ENCODE measurements around the gene ZNF814. TPM values are rescaled to one million over a fixed set of nuclear protein-coding genes. Genes with fewer than 3 reads are reported as not detected.
"Not testable (repeated sequence)": the region's sequence is repeated elsewhere in the genome, so short reads cannot be mapped to it uniquely, and the experiment has no call there.

ZNF814 gene
- total and polyA plus RNA-seq, 8 donors = 3.7 to 10.8 (median 6.6) TPM

DNA sequence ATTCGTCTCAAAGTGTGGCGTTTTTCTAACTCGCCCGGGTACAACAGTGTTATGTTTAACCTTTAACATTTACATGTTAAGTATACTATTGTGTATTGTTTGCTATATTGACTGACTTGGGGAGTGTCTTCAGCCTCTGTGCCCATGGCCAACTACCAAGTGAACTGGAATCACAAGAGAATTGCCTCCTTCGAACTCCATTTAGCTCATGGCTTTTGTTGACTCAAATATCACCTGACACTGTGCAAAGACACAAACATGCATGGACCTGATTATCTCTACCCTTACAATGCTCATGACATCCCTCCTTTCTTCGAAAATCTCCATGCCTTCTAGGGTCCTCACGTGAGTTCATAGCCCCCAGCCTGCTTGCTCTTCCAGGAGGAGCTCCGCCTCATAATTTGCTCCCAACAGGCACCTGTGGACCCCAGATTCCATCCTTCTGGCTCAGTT is 704 bp downstream of the ZNF814 start:
- FAIRE-seq = no peak
- intact Hi-C loops (cut with DNase I) = no loop called here
- H3K9me3 ChIP-seq = no peaks in the 10 kb centered on the region
- peak overlapping the region; percentile 29 to 45 (median 34) for H3K4me3 ChIP-seq
- peak overlapping the region in 2 of 4 donors; percentile 7 to 32 for H3K27ac ChIP-seq
- no peaks in the 10 kb centered on the region for H3K27me3 ChIP-seq
- no peak for DNase-seq
- TF ChIP-seq, protein P1, sequence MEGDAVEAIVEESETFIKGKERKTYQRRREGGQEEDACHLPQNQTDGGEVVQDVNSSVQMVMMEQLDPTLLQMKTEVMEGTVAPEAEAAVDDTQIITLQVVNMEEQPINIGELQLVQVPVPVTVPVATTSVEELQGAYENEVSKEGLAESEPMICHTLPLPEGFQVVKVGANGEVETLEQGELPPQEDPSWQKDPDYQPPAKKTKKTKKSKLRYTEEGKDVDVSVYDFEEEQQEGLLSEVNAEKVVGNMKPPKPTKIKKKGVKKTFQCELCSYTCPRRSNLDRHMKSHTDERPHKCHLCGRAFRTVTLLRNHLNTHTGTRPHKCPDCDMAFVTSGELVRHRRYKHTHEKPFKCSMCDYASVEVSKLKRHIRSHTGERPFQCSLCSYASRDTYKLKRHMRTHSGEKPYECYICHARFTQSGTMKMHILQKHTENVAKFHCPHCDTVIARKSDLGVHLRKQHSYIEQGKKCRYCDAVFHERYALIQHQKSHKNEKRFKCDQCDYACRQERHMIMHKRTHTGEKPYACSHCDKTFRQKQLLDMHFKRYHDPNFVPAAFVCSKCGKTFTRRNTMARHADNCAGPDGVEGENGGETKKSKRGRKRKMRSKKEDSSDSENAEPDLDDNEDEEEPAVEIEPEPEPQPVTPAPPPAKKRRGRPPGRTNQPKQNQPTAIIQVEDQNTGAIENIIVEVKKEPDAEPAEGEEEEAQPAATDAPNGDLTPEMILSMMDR (IDR thresholded peaks at IDR 0.05) = no peak
- H3K36me3 ChIP-seq = no peaks in the 10 kb centered on the region
- ATAC-seq = peak in 2 of 4 donors; percentile 16
- no peaks in the 10 kb centered on the region for H3K4me1 ChIP-seq
- WGBS, 2 donors = 11 to 14% methylated on average over 8 of the region's 8 CpGs

DNA sequence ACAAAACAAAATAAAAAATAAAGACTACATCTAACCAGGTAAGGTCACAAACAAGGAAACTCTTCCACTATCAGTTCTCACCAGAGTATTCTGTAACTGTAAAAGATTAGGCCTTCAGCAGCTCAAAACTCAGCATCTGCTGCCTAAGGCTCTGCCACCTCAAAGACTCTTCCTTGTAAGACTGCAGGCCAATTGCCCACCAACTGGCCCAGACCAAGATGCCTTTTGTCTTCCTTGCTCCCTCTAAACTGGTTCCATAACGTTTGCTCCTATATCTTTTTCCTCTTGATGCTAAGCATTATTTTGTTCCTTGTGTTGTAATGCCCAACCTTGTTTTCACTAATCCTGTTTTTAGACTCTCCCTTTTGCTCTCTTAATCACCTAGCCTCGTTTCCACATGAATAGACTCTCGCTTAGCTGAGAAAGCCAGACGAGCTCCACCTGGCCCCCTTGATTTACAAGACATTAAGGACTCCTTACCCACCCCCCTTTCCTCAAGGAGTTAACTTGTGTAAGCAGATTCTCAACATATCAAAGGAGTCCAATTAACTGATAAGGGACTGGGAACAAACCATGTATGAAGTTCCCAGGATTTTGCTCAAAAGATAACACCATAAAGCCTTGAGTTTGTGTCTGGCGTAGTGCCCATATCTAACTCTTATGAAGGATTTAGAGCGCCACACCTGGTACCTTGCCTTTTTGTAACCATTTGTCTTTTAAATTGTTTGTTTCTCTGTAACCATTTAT is 1.5 kb downstream of the ZNF814 start:
- no peaks in the 10 kb centered on the region for H3K4me1 ChIP-seq
- intact Hi-C loops (cut with DNase I) = no loop called here
- H3K36me3 ChIP-seq = no peaks in the 10 kb centered on the region
- 23 to 29% methylated on average over 6 of the region's 6 CpGs for WGBS, 2 donors
- no peak for DNase-seq
- TF ChIP-seq, protein P1 (IDR thresholded peaks at IDR 0.05) = no peak
- no peak for ATAC-seq
- no peaks in the 10 kb centered on the region for H3K9me3 ChIP-seq
- H3K4me3 ChIP-seq = peak overlapping the region in 2 of 4 donors; percentile 37 to 45
- no peaks in the 10 kb centered on the region for H3K27me3 ChIP-seq
- no peak overlapping the region for H3K27ac ChIP-seq
- no peak for FAIRE-seq

DNA sequence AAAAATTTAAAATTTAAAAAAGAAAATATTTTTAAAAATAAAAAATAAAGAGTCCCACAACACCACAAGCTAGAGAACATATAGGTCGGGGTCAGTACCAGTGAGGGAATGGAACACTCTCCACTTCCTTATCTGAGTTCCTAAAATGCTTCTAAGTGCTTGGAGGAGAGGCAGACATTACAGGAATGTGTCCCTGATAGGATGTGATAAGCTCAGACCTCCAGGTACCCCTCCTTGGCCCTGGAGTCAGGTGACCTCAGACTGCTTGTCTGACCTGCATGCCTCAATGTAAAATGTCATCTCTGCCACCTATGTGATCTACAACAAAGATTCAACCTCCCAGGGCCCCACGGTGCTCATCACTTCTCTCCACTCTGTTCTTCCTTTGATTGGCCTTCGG is 2.8 kb downstream of the ZNF814 start:
- TF ChIP-seq, protein P1 (IDR thresholded peaks at IDR 0.05) = no peak
- ATAC-seq = no peak
- no peak for FAIRE-seq
- intact Hi-C loops (cut with DNase I) = no loop called here
- H3K9me3 ChIP-seq = no peaks in the 10 kb centered on the region
- H3K36me3 ChIP-seq = no peaks in the 10 kb centered on the region
- no peak overlapping the region for H3K4me3 ChIP-seq
- WGBS, 2 donors = 77 to 81% methylated on average over 3 of the region's 3 CpGs
- no peak overlapping the region for H3K27ac ChIP-seq
- no peak for DNase-seq
- H3K4me1 ChIP-seq = no peaks in the 10 kb centered on the region
- H3K27me3 ChIP-seq = no peaks in the 10 kb centered on the region

DNA sequence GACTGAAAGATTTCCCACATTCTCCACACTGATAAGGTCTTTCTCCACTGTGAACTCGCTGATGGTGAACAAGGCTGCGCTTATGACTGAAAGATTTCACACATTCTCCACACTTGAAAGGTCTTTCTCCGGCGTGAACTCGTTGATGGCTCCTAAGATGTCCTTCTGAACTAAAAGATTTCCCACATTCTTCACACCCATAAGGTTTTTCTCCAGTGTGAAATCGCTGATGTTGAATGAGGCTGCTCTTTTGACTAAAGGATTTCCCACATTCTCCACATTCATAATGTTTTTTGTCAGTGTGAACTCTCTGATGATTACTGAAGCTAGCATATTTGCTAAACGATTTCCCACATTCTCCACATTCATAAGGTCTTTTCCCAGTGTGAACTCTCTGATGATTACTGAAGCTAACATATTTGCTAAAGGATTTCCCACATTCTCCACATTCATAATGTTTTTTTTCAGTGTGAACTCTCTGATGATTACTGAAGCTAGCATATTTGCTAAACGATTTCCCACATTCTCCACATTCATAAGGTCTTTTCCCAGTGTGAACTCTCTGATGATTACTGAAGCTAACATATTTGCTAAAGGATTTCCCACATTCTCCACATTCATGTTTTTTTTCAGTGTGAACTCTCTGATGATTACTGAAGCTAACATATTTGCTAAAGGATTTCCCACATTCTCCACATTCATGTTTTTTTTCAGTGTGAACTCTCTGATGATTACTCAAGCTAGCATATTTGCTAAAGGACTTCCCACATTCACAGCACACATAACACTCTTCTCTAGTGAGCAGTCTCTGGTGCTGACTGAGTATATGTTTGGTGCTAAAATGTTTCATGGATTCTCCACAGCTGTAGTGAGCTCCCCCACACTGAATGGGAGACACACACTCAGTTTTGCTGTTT is 14.7 kb downstream of the ZNF814 start:
- H3K9me3 ChIP-seq; H3K27ac ChIP-seq; H3K36me3 ChIP-seq; H3K4me1 ChIP-seq; ATAC-seq; FAIRE-seq; DNase-seq; H3K27me3 ChIP-seq; H3K4me3 ChIP-seq; intact Hi-C loops (cut with DNase I): not testable (repeated sequence)
- 89 to 92% methylated on average over 8 of the region's 8 CpGs for WGBS, 2 donors

DNA sequence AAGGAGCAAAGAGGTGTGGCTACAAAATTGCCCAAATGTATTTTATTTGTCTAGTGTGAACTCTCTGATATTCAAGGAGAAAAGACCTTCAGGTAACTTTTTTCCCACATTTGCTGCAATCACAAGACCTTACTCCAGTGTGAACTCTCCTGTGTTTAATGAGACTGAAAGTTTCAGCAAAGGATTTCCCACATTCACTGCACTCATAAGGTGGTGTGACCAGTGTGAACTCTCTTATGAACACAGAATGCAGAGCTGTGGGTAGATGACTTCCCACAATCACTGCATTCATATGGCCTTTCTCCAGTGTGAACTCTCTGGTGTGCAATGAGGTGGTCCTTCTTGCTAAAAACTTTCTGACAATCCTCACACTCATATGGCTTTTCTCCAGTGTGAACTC is 16.4 kb downstream of the ZNF814 start:
- no peak for ATAC-seq
- Histone ChIP-seq H3K27me3 (no peaks in the 10 kb centered on the region), H3K36me3 (peaks cover 0 to 10% (median 7%) of the 10 kb centered on the region in 3 donors), H3K4me1 (no peaks in the 10 kb centered on the region), H3K27ac (no peak overlapping the region), H3K4me3 (no peak overlapping the region), H3K9me3 (peaks cover 0 to 5% (median 2%) of the 10 kb centered on the region in 4 donors)
- DNase-seq = no peak
- TF ChIP-seq, protein P1 (IDR thresholded peaks at IDR 0.05) = no peak
- no peak for FAIRE-seq
- intact Hi-C loops (cut with DNase I) = no loop called here

Data from pancreas (tissue), 10 donors.